HG03354 (cell line): ENCODE results near the gene ARSB.
"Not testable (repeated sequence)": the region's sequence is repeated elsewhere in the genome, so short reads cannot be mapped to it uniquely, and the experiment has no call there.

Experiments
- ATAC-seq: cut with Tn5 transposase; IDR thresholded peaks from one replicate; pipeline ENCODE4 v1.9.1; 2021; ENCODE audit warnings: mild to moderate bottlenecking; ENCODE audit not compliant: unreplicated experiment, poor library complexity, severe bottlenecking

The ARSB gene

GRCh38 chr5:78866076-78866475, 119.0 kb downstream of the ARSB start:
- not testable (repeated sequence) for ATAC-seq

- no peak for ATAC-seq
These were observed 126.7 kb downstream of the ARSB start for GRCh38 chr5:78858364-78858763.

- no peak for ATAC-seq
These were observed 130.1 kb downstream of the ARSB start for GRCh38 chr5:78855026-78855425.

- ATAC-seq, result not testable (repeated sequence)
These were observed 133.2 kb downstream of the ARSB start for GRCh38 chr5:78851891-78852290.

- no peak for ATAC-seq
These were observed 139.6 kb downstream of the ARSB start for GRCh38 chr5:78845470-78845869.

GRCh38 chr5:78843436-78843835, 141.7 kb downstream of the ARSB start:
- no peak for ATAC-seq

- no peak for ATAC-seq
These were observed 143.3 kb downstream of the ARSB start for GRCh38 chr5:78841767-78842166.

- no peak for ATAC-seq
These were observed 146.4 kb downstream of the ARSB start for GRCh38 chr5:78838753-78839152.

GRCh38 chr5:78837836-78838235, 147.3 kb downstream of the ARSB start:
- ATAC-seq, result no peak

GRCh38 chr5:78835176-78835575, 149.9 kb downstream of the ARSB start:
- ATAC-seq, result no peak

GRCh38 chr5:78833284-78833683, 151.8 kb downstream of the ARSB start:
- ATAC-seq, result no peak

- ATAC-seq, result no peak
These were observed 154.5 kb downstream of the ARSB start for GRCh38 chr5:78830528-78831046.

GRCh38 chr5:78829811-78830527, 155.1 kb downstream of the ARSB start:
- no peak for ATAC-seq

GRCh38 chr5:78827725-78828124, 157.4 kb downstream of the ARSB start:
- ATAC-seq, result no peak

GRCh38 chr5:78824831-78825281, 160.3 kb downstream of the ARSB start:
- ATAC-seq, result no peak

- ATAC-seq, result no peak
These were observed 161.9 kb downstream of the ARSB start for GRCh38 chr5:78823196-78823595.

- no peak for ATAC-seq
These were observed 163.5 kb downstream of the ARSB start for GRCh38 chr5:78821536-78822021.

GRCh38 chr5:78819707-78820106, 165.4 kb downstream of the ARSB start:
- ATAC-seq, result no peak

GRCh38 chr5:78819166-78819565, 165.9 kb downstream of the ARSB start:
- no peak for ATAC-seq

GRCh38 chr5:78816143-78816765, 168.9 kb downstream of the ARSB start:
- ATAC-seq, result no peak

GRCh38 chr5:78813906-78814530, 171.1 kb downstream of the ARSB start:
- ATAC-seq, result no peak
